Suprapubic skin (tissue), 4 donors: ENCODE measurements around the gene GALNT2.

Experiments used
- POLR2A ChIP-seq, 2 donors: fragments of 450-650 bp; IDR thresholded peaks; one replicate each; pipeline ENCODE4 v1.6.1; 2017; ENCODE audit warnings: antibody characterized with exemption in 2 of 2, mild to moderate bottlenecking in 2 of 2, moderate library complexity in 2 of 2
- POLR2AphosphoS5 ChIP-seq, 3 donors: sonication (generic); formaldehyde crosslinking; IDR thresholded peaks; one replicate each; pipeline ENCODE4 v1.6.1; 2017; ENCODE audit warnings: antibody characterized with exemption in 3 of 3
- TF ChIP-seq, protein P1 (sequence below), 2 donors: fragments of 200-600 bp in 1 of 2; fragments of 450-650 bp in 1 of 2; sonication (generic) in 1 of 2; IDR thresholded peaks; one replicate each; pipeline ENCODE4 v1.5.1; 2016 to 2019; ENCODE audit warnings: antibody characterized with exemption in 2 of 2, mild to moderate bottlenecking in 1 of 2, moderate library complexity in 1 of 2

- TF ChIP-seq POLR2A (IDR thresholded peaks at IDR 0.05) (no peak), POLR2AphosphoS5 (IDR thresholded peaks at IDR 0.05) (no peak)
- TF ChIP-seq, protein P1, sequence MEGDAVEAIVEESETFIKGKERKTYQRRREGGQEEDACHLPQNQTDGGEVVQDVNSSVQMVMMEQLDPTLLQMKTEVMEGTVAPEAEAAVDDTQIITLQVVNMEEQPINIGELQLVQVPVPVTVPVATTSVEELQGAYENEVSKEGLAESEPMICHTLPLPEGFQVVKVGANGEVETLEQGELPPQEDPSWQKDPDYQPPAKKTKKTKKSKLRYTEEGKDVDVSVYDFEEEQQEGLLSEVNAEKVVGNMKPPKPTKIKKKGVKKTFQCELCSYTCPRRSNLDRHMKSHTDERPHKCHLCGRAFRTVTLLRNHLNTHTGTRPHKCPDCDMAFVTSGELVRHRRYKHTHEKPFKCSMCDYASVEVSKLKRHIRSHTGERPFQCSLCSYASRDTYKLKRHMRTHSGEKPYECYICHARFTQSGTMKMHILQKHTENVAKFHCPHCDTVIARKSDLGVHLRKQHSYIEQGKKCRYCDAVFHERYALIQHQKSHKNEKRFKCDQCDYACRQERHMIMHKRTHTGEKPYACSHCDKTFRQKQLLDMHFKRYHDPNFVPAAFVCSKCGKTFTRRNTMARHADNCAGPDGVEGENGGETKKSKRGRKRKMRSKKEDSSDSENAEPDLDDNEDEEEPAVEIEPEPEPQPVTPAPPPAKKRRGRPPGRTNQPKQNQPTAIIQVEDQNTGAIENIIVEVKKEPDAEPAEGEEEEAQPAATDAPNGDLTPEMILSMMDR (IDR thresholded peaks at IDR 0.05): no peak
These were observed 18.7 kb upstream of the GALNT2 start for GRCh38 chr1:230048322-230048721.
